ENCODE measurements around the gene APLP2.

DNA sequence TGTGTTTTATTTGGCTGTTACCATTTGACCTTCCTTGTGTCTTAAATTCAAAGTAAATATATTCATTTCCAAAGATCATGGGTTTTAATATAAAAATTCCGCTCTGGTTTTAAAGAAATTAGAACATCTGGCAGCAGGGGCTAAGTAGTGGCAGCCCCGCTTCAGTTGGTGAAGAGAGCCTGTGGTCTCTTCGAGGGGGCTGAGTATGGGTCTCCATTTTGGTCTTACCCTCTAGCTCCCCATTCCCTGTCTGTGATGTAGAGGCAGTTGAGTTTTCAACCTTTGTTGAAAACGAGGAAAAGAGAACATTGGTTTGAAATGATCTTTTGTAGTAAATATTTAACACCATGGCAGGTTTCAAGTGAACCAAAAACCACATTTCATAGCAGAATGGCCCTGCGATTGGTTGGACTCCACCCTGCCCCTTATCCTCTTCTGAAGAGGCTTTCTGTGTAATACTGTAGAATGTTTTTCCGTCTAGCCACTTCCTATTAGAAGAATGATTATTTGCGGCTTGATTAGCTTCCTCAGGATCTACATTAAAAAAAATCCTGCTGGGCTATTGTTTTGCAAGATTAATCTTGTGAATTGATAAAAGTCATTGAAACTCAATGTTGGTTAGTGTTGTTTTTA, 17.7 kb downstream of the APLP2 start:
- no peak for TF ChIP-seq CTCF (IDR thresholded peaks at IDR 0.05; ENCODE audit: borderline replicate concordance, extremely low read depth, low read length, poor library complexity, severe bottlenecking)
- TF ChIP-seq EZH2 (IDR thresholded peaks at IDR 0.05; ENCODE audit: borderline replicate concordance, low read depth, low read length, severe bottlenecking): no peak

Data from DND-41 (cell line).